Astrocyte of the cerebellum (primary cell): ENCODE measurements around the gene RSPH9.

Source experiments
- DNase-seq: peaks from one replicate; pipeline ENCODE4 v3.0.0-alpha.2; 2011; ENCODE audit warnings: low read depth
- H3K4me3 ChIP-seq: 2 replicates; pipeline ENCODE4 v1.5.1; 2011; ENCODE audit warnings: mild to moderate bottlenecking, low read depth, low read length, moderate library complexity
- CTCF ChIP-seq: IDR thresholded peaks from 2 replicates; pipeline ENCODE4 v1.5.1; 2012; ENCODE audit warnings: low read length, low read depth, moderate library complexity, mild to moderate bottlenecking; ENCODE audit errors: missing control alignments
- in situ Hi-C: cut with HindIII; loops from 2 replicates; pipeline ENCODE4 v1.10.0; 2017; ENCODE audit warnings: low sequenced_read_pairs

The RSPH9 gene

GRCh38 chr6:43644940-43645612 is at the start of gene RSPH9:
Gene RSPH9, plus strand, starts transcription at chr6:43645036. Its CDS starts 63 bp downstream, at chr6:43645099.
- DNase-seq = no peak
- peak within 1 kb of the TSS; percentile 45 for H3K4me3 ChIP-seq

GRCh38 chr6:43600595-43600994 is 44.2 kb upstream of the RSPH9 start:
- DNase-seq = no peak

More at GRCh38 chr6:43644940-43645612, at the start of gene RSPH9:
- TF ChIP-seq CTCF = no peak
- in situ Hi-C loops = no loop called here

GRCh38 chr6:43604174-43604573 is 40.7 kb upstream of the RSPH9 start:
- peak; percentile 58 for DNase-seq
- in situ Hi-C loops = no loop called here
- TF ChIP-seq CTCF = no peak
- no peak overlapping the region for H3K4me3 ChIP-seq

More at GRCh38 chr6:43600595-43600994, 44.2 kb upstream of the RSPH9 start:
- no peak for TF ChIP-seq CTCF
- H3K4me3 ChIP-seq = no peak overlapping the region
- in situ Hi-C loops = no loop called here

GRCh38 chr6:43606019-43606418 is 38.8 kb upstream of the RSPH9 start:
- in situ Hi-C loops = no loop called here
- H3K4me3 ChIP-seq = no peak overlapping the region
- DNase-seq = no peak
- no peak for TF ChIP-seq CTCF

- peak; percentile 82 for DNase-seq
- no peak overlapping the region for H3K4me3 ChIP-seq
- peak; percentile 85 for TF ChIP-seq CTCF
- in situ Hi-C loops = no loop called here
These were observed 36.5 kb upstream of the RSPH9 start for GRCh38 chr6:43608310-43608763.

- no peak for TF ChIP-seq CTCF
- no peak overlapping the region for H3K4me3 ChIP-seq
- DNase-seq = no peak
- in situ Hi-C loops = no loop called here
These were observed 36.0 kb upstream of the RSPH9 start for GRCh38 chr6:43608807-43609206.
